ENCODE measurements around the gene GAL. TPM values are rescaled to one million over a fixed set of nuclear protein-coding genes. Genes with fewer than 3 reads are reported as not detected.
A peak's percentile ranks its signal among the peaks of the same experiment; 100 is the strongest.

The GAL gene
- total and polyA plus RNA-seq, 2 of the 8 experiments (the other 6 are each of a cell fraction or from before 2014, with no cell fraction given) = 81.8 to 233 TPM

DNA sequence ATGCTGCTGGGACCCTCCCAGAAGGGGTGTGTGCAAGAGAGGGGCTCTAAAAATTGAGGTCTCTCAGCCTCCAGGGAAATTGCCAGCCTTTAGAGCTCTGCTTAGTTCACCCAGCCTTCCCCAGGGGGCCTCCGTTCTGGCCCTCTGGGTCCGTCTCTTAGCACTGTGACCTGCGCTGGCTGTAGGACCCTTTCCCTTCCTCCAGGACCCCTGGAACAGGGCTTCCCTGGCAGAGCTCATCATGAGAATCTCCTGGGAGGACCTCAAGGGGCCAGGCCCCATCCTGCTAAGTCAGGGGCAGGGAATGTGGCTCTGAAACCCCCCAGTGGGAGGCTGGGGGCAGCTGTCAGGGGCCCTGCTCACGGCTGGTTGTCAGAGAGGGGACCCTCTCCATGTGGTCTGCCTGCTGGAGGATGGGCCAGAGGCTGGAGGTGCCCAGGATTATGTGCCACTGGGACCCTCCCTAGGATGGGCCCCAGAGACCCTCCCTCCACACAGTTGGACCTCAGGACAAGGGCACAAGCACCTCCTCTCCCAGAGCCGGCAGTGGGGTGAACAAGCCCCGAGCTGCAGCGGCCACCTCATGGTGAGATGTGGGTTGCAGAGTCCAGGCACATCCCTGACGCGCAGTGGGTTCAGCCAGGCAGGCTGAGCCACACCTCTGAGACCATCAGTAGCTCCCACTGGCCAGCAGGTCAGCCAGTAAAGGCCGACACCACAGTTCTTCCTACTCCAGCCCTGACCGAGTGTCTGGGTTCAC lies 27.1 kb upstream of the GAL start:
- Histone ChIP-seq H3K9ac (replicated peaks in 1 of 4; ENCODE audit: extremely low read depth in 1 of 4, low read depth in 3 of 4, low read length in 3 of 4) (no peak overlapping the region), H3K4me1 (replicated peaks in 1 of 4; ENCODE audit: control insufficient read depth in 3 of 4, insufficient read depth in 4 of 4, low read length in 3 of 4) (no peaks in the 10 kb centered on the region), H2AFZ (ENCODE audit: low read length) (no peak overlapping the region), H3K36me3 (ENCODE audit: control insufficient read depth in 2 of 4, insufficient read depth in 4 of 4, low read length in 3 of 4) (no peaks in the 10 kb centered on the region), H3K4me3 (ENCODE audit: extremely low read depth in 1 of 4, insufficient read depth in 2 of 4, low read depth in 3 of 4, low read length in 4 of 4) (no peak overlapping the region), H2AK5ac (ENCODE audit: low read depth, low read length) (no peak overlapping the region), H3K56ac (replicated peaks; ENCODE audit: insufficient read length, low read depth, low read length) (peak overlapping the region; percentile 46), H3K4ac (replicated peaks; ENCODE audit: insufficient read length, low read depth, low read length) (no peak overlapping the region), H3K14ac (ENCODE audit: insufficient read length) (no peak overlapping the region), H3K27ac (ENCODE audit: low read depth, low read length) (no peak overlapping the region), H2BK120ac (replicated peaks; ENCODE audit: low read depth, low read length) (no peak overlapping the region), H2BK20ac (ENCODE audit: low read length) (no peak overlapping the region), H2BK15ac (ENCODE audit: low read length) (no peak overlapping the region; the same call in 1 of the 2 replicates), H2BK5ac (ENCODE audit: low read depth, low read length) (no peak overlapping the region; the same call in 1 of the 2 replicates), H4K8ac (ENCODE audit: extremely low read depth, insufficient read depth, low read length) (peak overlapping the region; percentile 64), H3K79me2 (ENCODE audit: control insufficient read depth in 1 of 2, insufficient read depth in 2 of 2, low read length in 2 of 2) (no peaks in the 10 kb centered on the region), H3K27me3 (replicated peaks in 1 of 4; ENCODE audit: control insufficient read depth in 3 of 4, extremely low read depth in 1 of 4, insufficient read depth in 3 of 4, low read length in 3 of 4) (no peaks in the 10 kb centered on the region), H4K20me1 (replicated peaks in 1 of 2; ENCODE audit: control insufficient read depth in 1 of 2, insufficient read depth in 2 of 2, low read length in 2 of 2) (no peaks in the 10 kb centered on the region), H3K23ac (ENCODE audit: insufficient read length) (no peak overlapping the region), H2BK12ac (ENCODE audit: low read depth, low read length) (peak overlapping the region; percentile 20; the same call in 1 of the 2 replicates), H3K23me2 (ENCODE audit: low read depth, low read length) (no peaks in the 10 kb centered on the region), H4K5ac (ENCODE audit: insufficient read length, low read depth, low read length) (no peak overlapping the region), H4K91ac (replicated peaks; ENCODE audit: insufficient read length, low read length) (peak overlapping the region; percentile 81), H3K9me3 (ENCODE audit: insufficient read depth in 2 of 2, low read depth in 1 of 2, low read length in 1 of 2) (peaks cover 0 to 6% of the 10 kb centered on the region in 2 experiments; a peak in 1 of 4 replicates), H3K79me1 (ENCODE audit: low read depth, low read length) (no peaks in the 10 kb centered on the region), H3K4me2 (ENCODE audit: insufficient read depth in 1 of 2, low read depth in 2 of 2, low read length in 2 of 2) (no peak overlapping the region), H3K18ac (ENCODE audit: extremely low read depth, low read length) (no peak overlapping the region)
- TF ChIP-seq, protein P1, sequence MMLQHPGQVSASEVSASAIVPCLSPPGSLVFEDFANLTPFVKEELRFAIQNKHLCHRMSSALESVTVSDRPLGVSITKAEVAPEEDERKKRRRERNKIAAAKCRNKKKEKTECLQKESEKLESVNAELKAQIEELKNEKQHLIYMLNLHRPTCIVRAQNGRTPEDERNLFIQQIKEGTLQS (IDR thresholded peaks at IDR 0.05; ENCODE audit: insufficient read depth, low read depth, low read length) = no peak
- no peak for TF ChIP-seq CHD1 (IDR thresholded peaks at IDR 0.05; ENCODE audit: low read depth, low read length)
- TF ChIP-seq NRF1 (IDR thresholded peaks at IDR 0.05; ENCODE audit: low read depth, low read length) = no peak
- TF ChIP-seq, protein P2, sequence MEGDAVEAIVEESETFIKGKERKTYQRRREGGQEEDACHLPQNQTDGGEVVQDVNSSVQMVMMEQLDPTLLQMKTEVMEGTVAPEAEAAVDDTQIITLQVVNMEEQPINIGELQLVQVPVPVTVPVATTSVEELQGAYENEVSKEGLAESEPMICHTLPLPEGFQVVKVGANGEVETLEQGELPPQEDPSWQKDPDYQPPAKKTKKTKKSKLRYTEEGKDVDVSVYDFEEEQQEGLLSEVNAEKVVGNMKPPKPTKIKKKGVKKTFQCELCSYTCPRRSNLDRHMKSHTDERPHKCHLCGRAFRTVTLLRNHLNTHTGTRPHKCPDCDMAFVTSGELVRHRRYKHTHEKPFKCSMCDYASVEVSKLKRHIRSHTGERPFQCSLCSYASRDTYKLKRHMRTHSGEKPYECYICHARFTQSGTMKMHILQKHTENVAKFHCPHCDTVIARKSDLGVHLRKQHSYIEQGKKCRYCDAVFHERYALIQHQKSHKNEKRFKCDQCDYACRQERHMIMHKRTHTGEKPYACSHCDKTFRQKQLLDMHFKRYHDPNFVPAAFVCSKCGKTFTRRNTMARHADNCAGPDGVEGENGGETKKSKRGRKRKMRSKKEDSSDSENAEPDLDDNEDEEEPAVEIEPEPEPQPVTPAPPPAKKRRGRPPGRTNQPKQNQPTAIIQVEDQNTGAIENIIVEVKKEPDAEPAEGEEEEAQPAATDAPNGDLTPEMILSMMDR (IDR thresholded peaks at IDR 0.05; ENCODE audit: control extremely low read depth in 1 of 3, insufficient read depth in 1 of 3, low read depth in 1 of 3, low read length in 3 of 3) = no peak
- TF ChIP-seq TBP (IDR thresholded peaks at IDR 0.05; ENCODE audit: low read depth, low read length) = no peak
- no peak for TF ChIP-seq GABPA (IDR thresholded peaks at IDR 0.05; ENCODE audit: borderline replicate concordance, insufficient read depth, low read length)
- CTCF ChIA-PET (ENCODE audit: partially characterized antibody) = interaction anchor here (0.8 to 1.6 kb wide), 7 partner anchors 8 to 396 kb away, joined by 3 to 5 read pairs (median 3); no protein-coding TSS in a partner anchor
- WGBS, 2 experiments (ENCODE audit: extremely low coverage in 1 of 2, insufficient coverage in 1 of 2, insufficient read length in 1 of 2, insufficient replicate concordance in 2 of 2, low coverage in 1 of 2, low lambda C conversion rate in 2 of 2, missing lambda C conversion rate in 1 of 2) = 87% methylated on average over 11 of the region's 11 CpGs; no CpG with 5 or more reads in 1 of the 2 experiments
- DNase-seq (ENCODE audit: low read depth in 1 of 2, low spot score in 2 of 2) = no peak
- POLR2A ChIA-PET (ENCODE audit: partially characterized antibody) = no interaction called here
- FAIRE-seq = no peak
